OCI-M1 (cell line): ENCODE results near the gene ITPR1.

Source experiments
- DNase-seq: peaks from one replicate; lab custom pipeline; 2025; lab: John Stamatoyannopoulos, UW

ITPR1 gene

GRCh38 chr3:4720316-4721075, 227.3 kb downstream of the ITPR1 start:
- DNase-seq, result peak; percentile 74

GRCh38 chr3:4721511-4721911, 228.4 kb downstream of the ITPR1 start:
- no peak for DNase-seq

- DNase-seq, result peak; percentile 59
Measured at GRCh38 chr3:4722103-4722502, 229.0 kb downstream of the ITPR1 start.

GRCh38 chr3:4724051-4724629, 231.0 kb downstream of the ITPR1 start:
- no peak for DNase-seq

GRCh38 chr3:4726549-4726948, 233.4 kb downstream of the ITPR1 start:
- DNase-seq, result no peak

- DNase-seq, result no peak
Measured at GRCh38 chr3:4729061-4729973, 236.2 kb downstream of the ITPR1 start.

GRCh38 chr3:4730719-4731118, 237.6 kb downstream of the ITPR1 start:
- no peak for DNase-seq

- no peak for DNase-seq
Measured at GRCh38 chr3:4731543-4732111, 238.5 kb downstream of the ITPR1 start.

GRCh38 chr3:4732925-4733324, 239.8 kb downstream of the ITPR1 start:
- no peak for DNase-seq

GRCh38 chr3:4734454-4734853, 241.3 kb downstream of the ITPR1 start:
- DNase-seq, result peak; percentile 17

GRCh38 chr3:4735243-4735642, 242.1 kb downstream of the ITPR1 start:
- no peak for DNase-seq

- no peak for DNase-seq
Measured at GRCh38 chr3:4736284-4736861, 243.2 kb downstream of the ITPR1 start.

- no peak for DNase-seq
Measured at GRCh38 chr3:4738737-4739274, 245.7 kb downstream of the ITPR1 start.

GRCh38 chr3:4739289-4740236, 246.4 kb downstream of the ITPR1 start:
- peak; percentile 99 for DNase-seq

GRCh38 chr3:4740397-4741105, 247.4 kb downstream of the ITPR1 start:
- peak; percentile 63 for DNase-seq

- DNase-seq, result no peak
Measured at GRCh38 chr3:4741106-4741403, 247.9 kb downstream of the ITPR1 start.

- peak; percentile 97 for DNase-seq
Measured at GRCh38 chr3:4741404-4742307, 248.5 kb downstream of the ITPR1 start.

GRCh38 chr3:4742359-4742758, 249.2 kb downstream of the ITPR1 start:
- no peak for DNase-seq

GRCh38 chr3:4743371-4743770, 250.2 kb downstream of the ITPR1 start:
- DNase-seq, result no peak
